OCI-LY3 (cell line): ENCODE measurements around the gene ZMYND8.

Experiments used
- EZH2phosphoT487 ChIP-seq: fragments of 200-600 bp; shearing (Covaris generic); IDR thresholded peaks from 2 replicates; pipeline ENCODE4 v1.6.1; 2018; ENCODE audit warnings: antibody characterized with exemption, mixed run types, low read depth
- TF ChIP-seq, protein P1 (sequence below): fragments of 200-600, 300-600 bp; sonication (generic); IDR thresholded peaks from 2 replicates; pipeline ENCODE4 v1.5.1; 2014; ENCODE audit warnings: antibody characterized with exemption, low read length, low read depth

DNA sequence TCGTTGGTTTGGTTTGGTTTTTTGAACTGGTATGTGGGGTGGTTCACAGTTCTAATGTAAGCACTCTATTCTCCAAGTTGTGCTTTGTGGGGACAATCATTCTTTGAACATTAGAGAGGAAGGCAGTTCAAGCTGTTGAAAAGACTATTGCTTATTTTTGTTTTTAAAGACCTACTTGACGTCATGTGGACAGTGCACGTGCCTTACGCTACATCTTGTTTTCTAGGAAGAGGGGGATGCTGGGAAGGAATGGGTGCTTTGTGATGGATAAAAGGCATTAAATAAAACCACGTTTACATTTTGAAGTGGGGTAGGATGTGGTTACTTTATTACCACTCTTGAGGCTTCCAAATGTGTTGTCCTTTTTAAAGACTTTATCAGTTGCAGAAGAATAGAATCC lies 168.0 kb downstream of the ZMYND8 start:
- TF ChIP-seq, protein P1, sequence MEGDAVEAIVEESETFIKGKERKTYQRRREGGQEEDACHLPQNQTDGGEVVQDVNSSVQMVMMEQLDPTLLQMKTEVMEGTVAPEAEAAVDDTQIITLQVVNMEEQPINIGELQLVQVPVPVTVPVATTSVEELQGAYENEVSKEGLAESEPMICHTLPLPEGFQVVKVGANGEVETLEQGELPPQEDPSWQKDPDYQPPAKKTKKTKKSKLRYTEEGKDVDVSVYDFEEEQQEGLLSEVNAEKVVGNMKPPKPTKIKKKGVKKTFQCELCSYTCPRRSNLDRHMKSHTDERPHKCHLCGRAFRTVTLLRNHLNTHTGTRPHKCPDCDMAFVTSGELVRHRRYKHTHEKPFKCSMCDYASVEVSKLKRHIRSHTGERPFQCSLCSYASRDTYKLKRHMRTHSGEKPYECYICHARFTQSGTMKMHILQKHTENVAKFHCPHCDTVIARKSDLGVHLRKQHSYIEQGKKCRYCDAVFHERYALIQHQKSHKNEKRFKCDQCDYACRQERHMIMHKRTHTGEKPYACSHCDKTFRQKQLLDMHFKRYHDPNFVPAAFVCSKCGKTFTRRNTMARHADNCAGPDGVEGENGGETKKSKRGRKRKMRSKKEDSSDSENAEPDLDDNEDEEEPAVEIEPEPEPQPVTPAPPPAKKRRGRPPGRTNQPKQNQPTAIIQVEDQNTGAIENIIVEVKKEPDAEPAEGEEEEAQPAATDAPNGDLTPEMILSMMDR, result no peak
- no peak for TF ChIP-seq EZH2phosphoT487
